OCI-LY1 (cell line): ENCODE data around the gene GPR160.

Source experiments
- H2AFZ ChIP-seq: fragments of 200-600 bp; sonication (generic), shearing (Covaris generic); 2 replicates; pipeline ENCODE4 v1.6.0; 2014; ENCODE audit warnings: antibody characterized with exemption, mild to moderate bottlenecking, low read length
- H3F3A ChIP-seq: fragments of 200-600 bp; sonication (generic), shearing (Covaris generic); 2 replicates; pipeline ENCODE4 v1.6.0; 2014; ENCODE audit warnings: mild to moderate bottlenecking, antibody characterized with exemption, low read length, moderate library complexity; ENCODE audit not compliant: insufficient read depth
- H3K27ac ChIP-seq: fragments of 200-600 bp; sonication (generic); 2 replicates; pipeline ENCODE4 v1.5.1; 2014; ENCODE audit warnings: low read length, mixed run types, mild to moderate bottlenecking, low read depth; ENCODE audit not compliant: poor library complexity, severe bottlenecking
- H3K27me3 ChIP-seq: fragments of 200-600 bp; sonication (generic); 2 replicates; pipeline ENCODE4 v1.6.0; 2014; ENCODE audit warnings: antibody characterized with exemption, mild to moderate bottlenecking, low read length, moderate library complexity; ENCODE audit not compliant: insufficient read depth
- H3K36me3 ChIP-seq: fragments of 200-600 bp; sonication (generic); 2 replicates; pipeline ENCODE4 v1.6.1; 2014; ENCODE audit warnings: mild to moderate bottlenecking, antibody characterized with exemption, low read length, moderate library complexity, mixed read lengths; ENCODE audit not compliant: insufficient read depth
- H3K4me1 ChIP-seq: fragments of 200-600 bp; sonication (generic); 2 replicates; pipeline ENCODE4 v1.5.1; 2014; ENCODE audit warnings: mild to moderate bottlenecking, low read length, moderate library complexity; ENCODE audit not compliant: insufficient read depth, severe bottlenecking
- H3K4me2 ChIP-seq: fragments of 200-600 bp; sonication (generic), shearing (Covaris generic); 2 replicates; pipeline ENCODE4 v1.6.1; 2014; ENCODE audit warnings: low read length
- H3K4me3 ChIP-seq: fragments of 200-600 bp; sonication (generic); 2 replicates; pipeline ENCODE4 v1.5.1; 2014; ENCODE audit warnings: low read length, low read depth, mild to moderate bottlenecking, mixed read lengths; ENCODE audit not compliant: poor library complexity, severe bottlenecking
- H3K79me2 ChIP-seq: fragments of 200-600 bp; shearing (Covaris generic); 2 replicates; pipeline ENCODE4 v1.6.1; 2016; ENCODE audit warnings: mixed run types, low read length, mixed read lengths; ENCODE audit not compliant: insufficient read depth
- H3K9ac ChIP-seq: fragments of 200-600 bp; sonication (generic), shearing (Covaris generic); 2 replicates; pipeline ENCODE4 v1.6.1; 2014; ENCODE audit warnings: mild to moderate bottlenecking, low read length, mixed read lengths
- H3K9me2 ChIP-seq: fragments of 200-600 bp; sonication (generic), shearing (Covaris generic); 2 replicates; pipeline ENCODE4 v1.6.1; 2014; ENCODE audit warnings: low read depth, mild to moderate bottlenecking, low read length, mixed read lengths
- H3K9me3 ChIP-seq: fragments of 200-600 bp; shearing (Covaris generic); 2 replicates; pipeline ENCODE4 v1.6.1; 2014; ENCODE audit warnings: low read length, mixed read lengths
- H4K20me1 ChIP-seq: fragments of 200-600 bp; sonication (generic), shearing (Covaris generic); 2 replicates; pipeline ENCODE4 v1.6.0; 2016; ENCODE audit warnings: mild to moderate bottlenecking, low read length; ENCODE audit not compliant: insufficient read depth
- EZH2 ChIP-seq: fragments of 200-600 bp; sonication (generic), shearing (Covaris generic); IDR thresholded peaks from 2 replicates; pipeline ENCODE4 v1.8.0; 2017; ENCODE audit warnings: borderline replicate concordance, mixed run types, mild to moderate bottlenecking, antibody characterized with exemption, low read length, moderate library complexity, mixed read lengths
- TF ChIP-seq, protein P1 (sequence below): fragments of 200-600 bp; sonication (generic), shearing (Covaris generic); IDR thresholded peaks from 2 replicates; pipeline ENCODE4 v1.5.1; 2017; ENCODE audit warnings: mild to moderate bottlenecking, antibody characterized with exemption, low read length, moderate library complexity, mixed read lengths

The GPR160 gene

DNA sequence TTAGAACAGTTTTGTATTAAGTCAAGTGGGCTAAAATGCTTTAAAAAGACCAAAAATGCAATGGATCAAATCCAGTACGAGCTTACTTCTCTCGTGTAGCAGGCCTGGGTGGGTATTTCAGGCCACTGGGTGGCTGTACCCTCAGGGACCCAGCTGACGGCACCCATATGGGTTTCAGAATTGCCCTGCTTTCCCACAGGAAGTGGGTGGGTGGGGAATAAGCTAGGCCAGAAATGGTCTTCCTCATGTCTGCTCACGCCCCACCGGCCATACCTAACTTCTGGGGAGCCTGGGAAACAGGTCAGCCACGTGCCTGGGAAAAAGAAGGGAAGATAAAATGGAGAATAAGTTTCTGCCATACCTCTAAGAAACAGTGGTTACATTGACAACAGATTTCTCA, 20.3 kb downstream of the GPR160 start:
- no peak overlapping the region for H3K4me2 ChIP-seq
- 0 out of 2 replicates have a peak, but pooled peaks cover 3% of the 10 kb centered on the region for H3F3A ChIP-seq
- no peaks in the 10 kb centered on the region for H4K20me1 ChIP-seq
- H2AFZ ChIP-seq = no peak overlapping the region
- peaks cover 50% of the 10 kb centered on the region for H3K4me1 ChIP-seq
- H3K36me3 ChIP-seq = no peaks in the 10 kb centered on the region; the same call in 1 of the 2 replicates
- no peaks in the 10 kb centered on the region for H3K9me2 ChIP-seq
- no peak overlapping the region for H3K27ac ChIP-seq
- TF ChIP-seq EZH2 = no peak
- TF ChIP-seq, protein P1, sequence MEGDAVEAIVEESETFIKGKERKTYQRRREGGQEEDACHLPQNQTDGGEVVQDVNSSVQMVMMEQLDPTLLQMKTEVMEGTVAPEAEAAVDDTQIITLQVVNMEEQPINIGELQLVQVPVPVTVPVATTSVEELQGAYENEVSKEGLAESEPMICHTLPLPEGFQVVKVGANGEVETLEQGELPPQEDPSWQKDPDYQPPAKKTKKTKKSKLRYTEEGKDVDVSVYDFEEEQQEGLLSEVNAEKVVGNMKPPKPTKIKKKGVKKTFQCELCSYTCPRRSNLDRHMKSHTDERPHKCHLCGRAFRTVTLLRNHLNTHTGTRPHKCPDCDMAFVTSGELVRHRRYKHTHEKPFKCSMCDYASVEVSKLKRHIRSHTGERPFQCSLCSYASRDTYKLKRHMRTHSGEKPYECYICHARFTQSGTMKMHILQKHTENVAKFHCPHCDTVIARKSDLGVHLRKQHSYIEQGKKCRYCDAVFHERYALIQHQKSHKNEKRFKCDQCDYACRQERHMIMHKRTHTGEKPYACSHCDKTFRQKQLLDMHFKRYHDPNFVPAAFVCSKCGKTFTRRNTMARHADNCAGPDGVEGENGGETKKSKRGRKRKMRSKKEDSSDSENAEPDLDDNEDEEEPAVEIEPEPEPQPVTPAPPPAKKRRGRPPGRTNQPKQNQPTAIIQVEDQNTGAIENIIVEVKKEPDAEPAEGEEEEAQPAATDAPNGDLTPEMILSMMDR = no peak
- no peaks in the 10 kb centered on the region for H3K79me2 ChIP-seq
- H3K4me3 ChIP-seq = no peak overlapping the region
- H3K9me3 ChIP-seq = no peaks in the 10 kb centered on the region
- no peak overlapping the region for H3K9ac ChIP-seq
- H3K27me3 ChIP-seq = no peaks in the 10 kb centered on the region

DNA sequence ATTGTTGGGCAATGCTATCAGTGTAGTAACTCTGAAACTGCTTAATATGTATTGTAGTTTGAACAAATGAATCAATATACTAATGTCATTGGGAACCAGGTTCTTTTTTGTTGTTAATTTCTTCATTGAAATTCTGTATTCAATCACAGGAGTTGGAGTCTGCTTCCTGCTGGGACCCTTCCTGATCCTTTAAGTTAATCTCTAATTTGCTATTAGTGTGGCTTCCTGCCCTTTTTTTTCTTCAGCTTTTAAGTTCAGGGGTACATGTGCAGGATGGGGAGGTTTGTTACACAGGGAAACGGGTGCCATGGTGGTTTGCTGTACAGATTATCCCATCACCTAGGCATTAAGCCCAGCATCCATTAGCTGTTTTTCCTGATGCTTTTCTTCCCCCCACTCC, 21.7 kb downstream of the GPR160 start:
- H3K36me3 ChIP-seq = no peaks in the 10 kb centered on the region; the same call in 1 of the 2 replicates
- no peak overlapping the region for H3K4me2 ChIP-seq
- no peak overlapping the region for H3K27ac ChIP-seq
- H3K4me3 ChIP-seq = no peak overlapping the region
- no peaks in the 10 kb centered on the region for H4K20me1 ChIP-seq
- H3K79me2 ChIP-seq = no peaks in the 10 kb centered on the region
- H3K9me2 ChIP-seq = no peaks in the 10 kb centered on the region
- no peak overlapping the region for H3K9ac ChIP-seq
- H3K27me3 ChIP-seq = no peaks in the 10 kb centered on the region
- no peak for TF ChIP-seq EZH2
- TF ChIP-seq, protein P1 = no peak
- H3K4me1 ChIP-seq = peaks cover 61% of the 10 kb centered on the region
- no peak overlapping the region for H2AFZ ChIP-seq
- no peaks in the 10 kb centered on the region for H3K9me3 ChIP-seq
- H3F3A ChIP-seq = 0 out of 2 replicates have a peak, but pooled peaks cover 2% of the 10 kb centered on the region

DNA sequence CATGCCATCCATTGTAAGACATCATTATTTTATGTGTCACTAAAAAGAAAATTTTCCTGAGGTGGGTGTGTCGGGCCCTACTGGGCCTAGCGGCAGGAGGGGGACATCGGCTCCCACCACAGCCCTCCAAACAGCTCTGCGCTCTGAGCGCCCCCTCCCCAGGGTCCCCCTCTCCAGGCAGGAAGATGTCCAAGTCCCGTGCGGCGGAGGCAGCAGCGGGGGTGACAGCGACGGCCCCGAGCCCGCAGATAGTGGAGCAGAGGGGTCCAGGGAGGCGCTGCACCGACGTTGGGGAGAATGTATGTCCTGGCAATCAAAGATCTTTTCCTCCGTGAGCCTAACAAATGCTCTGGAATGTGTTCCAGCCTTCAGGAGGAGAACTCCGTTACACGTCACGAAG, 24.3 kb downstream of the GPR160 start:
- H3K9me3 ChIP-seq = no peaks in the 10 kb centered on the region
- H3K4me2 ChIP-seq = no peak overlapping the region
- peaks cover 3% of the 10 kb centered on the region; the same call in 1 of the 2 replicates for H3K36me3 ChIP-seq
- H3K4me1 ChIP-seq = peaks cover 35% of the 10 kb centered on the region
- no peaks in the 10 kb centered on the region for H3K9me2 ChIP-seq
- H4K20me1 ChIP-seq = no peaks in the 10 kb centered on the region
- no peaks in the 10 kb centered on the region for H3K27me3 ChIP-seq
- H3F3A ChIP-seq = no peaks in the 10 kb centered on the region
- H3K9ac ChIP-seq = no peak overlapping the region
- TF ChIP-seq, protein P1 = no peak
- TF ChIP-seq EZH2 = no peak
- no peak overlapping the region for H2AFZ ChIP-seq
- no peak overlapping the region for H3K27ac ChIP-seq
- H3K4me3 ChIP-seq = no peak overlapping the region
- H3K79me2 ChIP-seq = no peaks in the 10 kb centered on the region
